Left lobe of liver (tissue), 2 donors: ENCODE measurements around the gene SEPTIN12. TPM values are rescaled to one million over a fixed set of nuclear protein-coding genes. Genes with fewer than 3 reads are reported as not detected.
"Not testable (repeated sequence)": the region's sequence is repeated elsewhere in the genome, so short reads cannot be mapped to it uniquely, and the experiment has no call there.

ENCODE experiments used
- ATAC-seq: fragments of 200-7000 bp; cut with Tn5 transposase; one replicate; pipeline ENCODE4 v1.9.1; 2020; ENCODE audit warnings: mild to moderate bottlenecking, moderate library complexity
- DNase-seq: peaks from one replicate; pipeline ENCODE4 v3.0.0-alpha.2; 2020; ENCODE audit warnings: low spot score
- total RNA-seq: library from RNA; stranded (reverse); gene quantifications from one replicate; pipeline ENCODE4 v1.2.1, GENCODE V29; 2021
- donor health status: DM: no; HTN: no; CAD: no; lungs with moderate emphysema.
- donor health status: DM: no; HTN: yes; CAD: no.

SEPTIN12 gene
- total RNA-seq, 1 donor from 2014 or later, result not detected

GRCh38 chr16:4760221-4760910, 27.8 kb downstream of the SEPTIN12 start:
- no peak for ATAC-seq

GRCh38 chr16:4755687-4756086, 32.5 kb downstream of the SEPTIN12 start:
- DNase-seq (no peak), ATAC-seq (no peak)

More at GRCh38 chr16:4760221-4760910, 27.8 kb downstream of the SEPTIN12 start:
- DNase-seq, result no peak

- no peak for DNase-seq
- no peak for ATAC-seq
Measured at GRCh38 chr16:4754865-4755264, 33.3 kb downstream of the SEPTIN12 start.

- ATAC-seq (no peak), DNase-seq (no peak)
Measured at GRCh38 chr16:4753227-4753626, 34.9 kb downstream of the SEPTIN12 start.

GRCh38 chr16:4752351-4753100, 35.6 kb downstream of the SEPTIN12 start:
- no peak for ATAC-seq

GRCh38 chr16:4750896-4751295, 37.2 kb downstream of the SEPTIN12 start:
- no peak for ATAC-seq
- DNase-seq, result no peak

More at GRCh38 chr16:4752351-4753100, 35.6 kb downstream of the SEPTIN12 start:
- no peak for DNase-seq

- ATAC-seq (no peak), DNase-seq (no peak)
Measured at GRCh38 chr16:4749700-4750257, 38.4 kb downstream of the SEPTIN12 start.

- DNase-seq (no peak), ATAC-seq (no peak)
Measured at GRCh38 chr16:4748682-4749411, 39.3 kb downstream of the SEPTIN12 start.

GRCh38 chr16:4747906-4748681, 40.1 kb downstream of the SEPTIN12 start:
- ATAC-seq (no peak), DNase-seq (no peak)

- DNase-seq (no peak), ATAC-seq (no peak)
Measured at GRCh38 chr16:4746991-4747574, 41.1 kb downstream of the SEPTIN12 start.

- ATAC-seq, result peak; percentile 6
- no peak for DNase-seq
Measured at GRCh38 chr16:4746215-4746614, 41.9 kb downstream of the SEPTIN12 start.

GRCh38 chr16:4745274-4745569, 42.9 kb downstream of the SEPTIN12 start:
- DNase-seq, result no peak
- ATAC-seq, result no peak

GRCh38 chr16:4744555-4745273, 43.4 kb downstream of the SEPTIN12 start:
- no peak for ATAC-seq
- DNase-seq, result no peak

- DNase-seq (no peak), ATAC-seq (peak; percentile 18)
Measured at GRCh38 chr16:4743226-4743878, 44.8 kb downstream of the SEPTIN12 start.

GRCh38 chr16:4738370-4738769, 49.8 kb downstream of the SEPTIN12 start:
- not testable (repeated sequence) for DNase-seq, ATAC-seq

GRCh38 chr16:4737545-4737944, 50.6 kb downstream of the SEPTIN12 start:
- DNase-seq, result no peak
- no peak for ATAC-seq

- DNase-seq (no peak), ATAC-seq (no peak)
Measured at GRCh38 chr16:4736546-4736945, 51.6 kb downstream of the SEPTIN12 start.

GRCh38 chr16:4734730-4735535, 53.2 kb downstream of the SEPTIN12 start:
- ATAC-seq, result peak; percentile 82
- DNase-seq, result peak; percentile 88
